Astrocyte (in vitro differentiated cells and primary cell): ENCODE data around the gene HES7.

Source experiments
- CTCF ChIP-seq: IDR thresholded peaks from 2 replicates; pipeline ENCODE4 v1.5.1; 2011; ENCODE audit warnings: low read depth, mild to moderate bottlenecking, inconsistent platforms, low read length, moderate library complexity; ENCODE audit not compliant: insufficient read depth
- EZH2 ChIP-seq: IDR thresholded peaks from 2 replicates; pipeline ENCODE4 v1.6.1; 2012; ENCODE audit warnings: mild to moderate bottlenecking, low read length, inconsistent platforms; ENCODE audit not compliant: insufficient read depth

GRCh38 chr17:8146381-8147140, 22.7 kb upstream of the HES7 start:
- TF ChIP-seq CTCF (no peak), EZH2 (no peak)
